Colonic mucosa (tissue), 4 donors: Measurements from ENCODE around the gene ENTPD2. TPM values are rescaled to one million over a fixed set of nuclear protein-coding genes. Genes with fewer than 3 reads are reported as not detected.

ENCODE experiments used
- DNase-seq: peaks from one replicate; pipeline ENCODE4 v3.0.0-alpha.2; 2020
- H3K27ac ChIP-seq: fragments of 200-600 bp; one replicate; pipeline ENCODE4 v1.8.0; 2021
- H3K27me3 ChIP-seq: fragments of 200-600 bp; one replicate; pipeline ENCODE4 v1.8.0; 2021
- H3K36me3 ChIP-seq: fragments of 200-600 bp; one replicate; pipeline ENCODE4 v1.8.0; 2021
- H3K4me1 ChIP-seq: fragments of 200-600 bp; one replicate; pipeline ENCODE4 v1.8.0; 2021; ENCODE audit warnings: mild to moderate bottlenecking
- H3K4me3 ChIP-seq: fragments of 200-600 bp; one replicate; pipeline ENCODE4 v1.8.0; 2021
- H3K9ac ChIP-seq, 2 donors: one replicate each; pipeline ENCODE4 v1.7.0; 2013; ENCODE audit warnings: control low read depth in 2 of 2, low read depth in 2 of 2, low read length in 2 of 2
- H3K9me3 ChIP-seq: fragments of 200-600 bp; one replicate; pipeline ENCODE4 v1.8.0; 2021
- intact Hi-C: fragments of 100-400 bp; cut with DNase I; formaldehyde crosslinking; loops from one replicate; pipeline ENCODE4 v1.14.1; 2022
- total RNA-seq, 2 donors: library from RNA; stranded (reverse); fragmentation: NEBNext Ultra II Directional in 1 of 2; extraction: Animal tissue kit (Norgen Biotek cat#: 25700) in 1 of 2; gene quantifications; one replicate each; pipeline ENCODE4 v1.2.1, GENCODE V29; 2021
- TF ChIP-seq, protein P1 (sequence below): fragments of 200-600 bp; IDR thresholded peaks from one replicate; pipeline ENCODE4 v1.8.0; 2022; ENCODE audit warnings: antibody characterized with exemption, mild to moderate bottlenecking
- donor health status: healthy.
- donor health status: DM: no; HTN: no; CAD: no.
- donor health status: DM: no; HTN: no; CAD: no.

ENTPD2 gene
- total RNA-seq, 2 donors from 2014 or later, result 20.5 to 22.1 TPM

GRCh38 chr9:137054932-137055384 lies 1.1 kb upstream of the ENTPD2 start:
- intact Hi-C loops, result no loop called here
- Histone ChIP-seq H3K4me1 (peaks cover 43% of the 10 kb centered on the region), H3K9me3 (no peaks in the 10 kb centered on the region), H3K36me3 (no peaks in the 10 kb centered on the region), H3K9ac (peak overlapping the region; percentile 74 to 79), H3K4me3 (peak overlapping the region; percentile 54), H3K27ac (peak overlapping the region; percentile 84), H3K27me3 (peaks cover 10% of the 10 kb centered on the region)
- TF ChIP-seq, protein P1, sequence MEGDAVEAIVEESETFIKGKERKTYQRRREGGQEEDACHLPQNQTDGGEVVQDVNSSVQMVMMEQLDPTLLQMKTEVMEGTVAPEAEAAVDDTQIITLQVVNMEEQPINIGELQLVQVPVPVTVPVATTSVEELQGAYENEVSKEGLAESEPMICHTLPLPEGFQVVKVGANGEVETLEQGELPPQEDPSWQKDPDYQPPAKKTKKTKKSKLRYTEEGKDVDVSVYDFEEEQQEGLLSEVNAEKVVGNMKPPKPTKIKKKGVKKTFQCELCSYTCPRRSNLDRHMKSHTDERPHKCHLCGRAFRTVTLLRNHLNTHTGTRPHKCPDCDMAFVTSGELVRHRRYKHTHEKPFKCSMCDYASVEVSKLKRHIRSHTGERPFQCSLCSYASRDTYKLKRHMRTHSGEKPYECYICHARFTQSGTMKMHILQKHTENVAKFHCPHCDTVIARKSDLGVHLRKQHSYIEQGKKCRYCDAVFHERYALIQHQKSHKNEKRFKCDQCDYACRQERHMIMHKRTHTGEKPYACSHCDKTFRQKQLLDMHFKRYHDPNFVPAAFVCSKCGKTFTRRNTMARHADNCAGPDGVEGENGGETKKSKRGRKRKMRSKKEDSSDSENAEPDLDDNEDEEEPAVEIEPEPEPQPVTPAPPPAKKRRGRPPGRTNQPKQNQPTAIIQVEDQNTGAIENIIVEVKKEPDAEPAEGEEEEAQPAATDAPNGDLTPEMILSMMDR, result no peak
- no peak for DNase-seq

- H3K9ac ChIP-seq, result peak overlapping the region; percentile 26 to 79
- peaks cover 43% of the 10 kb centered on the region for H3K4me1 ChIP-seq
- peaks cover 20% of the 10 kb centered on the region for H3K27me3 ChIP-seq
- peak overlapping the region; percentile 54 for H3K4me3 ChIP-seq
- no peaks in the 10 kb centered on the region for H3K36me3 ChIP-seq
- H3K27ac ChIP-seq, result no peak overlapping the region
- intact Hi-C loops, result no loop called here
- DNase-seq, result no peak
- H3K9me3 ChIP-seq, result no peaks in the 10 kb centered on the region
- TF ChIP-seq, protein P1, result no peak
Observed at GRCh38 chr9:137052998-137053943, 590 bp downstream of the ENTPD2 start.

DNA sequence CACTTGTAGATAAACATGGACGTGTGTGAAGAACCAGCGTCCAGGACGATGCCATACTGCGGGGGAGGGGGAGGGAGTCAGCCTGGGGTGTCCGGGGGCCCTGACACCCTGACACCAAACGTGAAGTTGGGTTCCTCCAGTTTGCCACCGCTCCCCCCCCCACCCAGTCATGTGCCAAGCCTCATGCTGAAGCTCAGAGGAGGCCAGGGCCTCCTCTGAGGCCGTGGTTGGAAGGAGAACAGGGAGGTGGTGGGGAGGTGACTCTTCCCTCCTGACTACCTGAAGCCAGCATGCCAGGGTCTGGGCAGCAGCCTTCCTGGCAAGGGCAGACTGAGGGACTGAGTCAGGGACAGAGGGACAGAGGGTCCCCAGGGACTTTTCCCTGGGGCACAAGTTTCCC lies 1.6 kb downstream of the ENTPD2 start:
- no peak overlapping the region for H3K4me3 ChIP-seq
- no peaks in the 10 kb centered on the region for H3K9me3 ChIP-seq
- peaks cover 36% of the 10 kb centered on the region for H3K4me1 ChIP-seq
- intact Hi-C loops, result no loop called here
- H3K27ac ChIP-seq, result no peak overlapping the region
- no peaks in the 10 kb centered on the region for H3K36me3 ChIP-seq
- DNase-seq, result no peak
- H3K9ac ChIP-seq, result no peak overlapping the region
- TF ChIP-seq, protein P1, result no peak
- H3K27me3 ChIP-seq, result peaks cover 27% of the 10 kb centered on the region

- Histone ChIP-seq H3K9me3 (no peaks in the 10 kb centered on the region), H3K36me3 (no peaks in the 10 kb centered on the region), H3K27me3 (peaks cover 27% of the 10 kb centered on the region), H3K9ac (no peak overlapping the region), H3K27ac (no peak overlapping the region), H3K4me1 (peaks cover 30% of the 10 kb centered on the region), H3K4me3 (no peak overlapping the region)
- intact Hi-C loops, result no loop called here
- no peak for DNase-seq
- TF ChIP-seq, protein P1, result no peak
Observed at GRCh38 chr9:137051145-137051724, 2.6 kb downstream of the ENTPD2 start.

- peaks cover 29% of the 10 kb centered on the region for H3K4me1 ChIP-seq
- H3K36me3 ChIP-seq, result no peaks in the 10 kb centered on the region
- intact Hi-C loops, result no loop called here
- TF ChIP-seq, protein P1, result no peak
- H3K4me3 ChIP-seq, result no peak overlapping the region
- H3K27me3 ChIP-seq, result peaks cover 27% of the 10 kb centered on the region
- no peak overlapping the region for H3K9ac ChIP-seq
- H3K27ac ChIP-seq, result no peak overlapping the region
- no peak for DNase-seq
- no peaks in the 10 kb centered on the region for H3K9me3 ChIP-seq
Observed at GRCh38 chr9:137050570-137050969, 3.3 kb downstream of the ENTPD2 start.
